Mammary epithelial cell (primary cell): ENCODE measurements around the gene NBAS.

Experiments used
- CTCF ChIP-seq, 2 donors: IDR thresholded peaks in 1 of 2; conservative IDR thresholded peaks in 1 of 2; 2 replicates each; pipeline ENCODE4 v1.5.1; 2011 to 2012; ENCODE audit warnings: inconsistent platforms in 2 of 2, low read length in 2 of 2, mild to moderate bottlenecking in 2 of 2, control low read depth in 1 of 2, low read depth in 1 of 2; ENCODE audit not compliant: insufficient read depth in 1 of 2; ENCODE audit errors: extremely low read depth in 1 of 2
- EZH2 ChIP-seq: IDR thresholded peaks from 2 replicates; pipeline ENCODE4 v1.6.1; 2012; ENCODE audit warnings: low read length, inconsistent platforms, borderline replicate concordance

- TF ChIP-seq EZH2 (no peak), CTCF (conservative IDR thresholded peaks at IDR 0.05 in 1 of 2, IDR thresholded peaks at IDR 0.05 in 1 of 2; ENCODE audit: extremely low read depth in 1 of 2, insufficient read depth in 1 of 2, low read depth in 1 of 2, low read length in 2 of 2) (no peak)
These were observed 261.1 kb downstream of the NBAS start for GRCh38 chr2:15299904-15300520.
